HEK293 (cell line): ENCODE data around the gene SHOX.
A peak's percentile ranks its signal among the peaks of the same experiment; 100 is the strongest.

Experiments
- CTCF ChIA-PET: fragments of 350-600 bp; formaldehyde crosslinking; extraction: SDS; loops from one replicate; lab custom pipeline; 2021; ENCODE audit warnings: antibody characterized with exemption; lab: Yijun Ruan, JAX
- POLR2A ChIA-PET: fragments of 300-600 bp; formaldehyde crosslinking; extraction: SDS; loops from one replicate; lab custom pipeline; 2020; ENCODE audit warnings: antibody characterized with exemption, inconsistent platforms; lab: Yijun Ruan, JAX
- H3K27ac ChIP-seq: fragments of 200-500 bp; sonication (Bioruptor generic); 2 replicates; pipeline ENCODE4 v1.5.1; 2014; ENCODE audit warnings: low read depth, low read length, control low read depth, inconsistent platforms; ENCODE audit errors: extremely low read depth
- H3K36me3 ChIP-seq, 2 experiments: fragments of 200-500 bp in 1 of 2; sonication (Bioruptor generic) in 1 of 2; 1 replicate in 1 of 2; 2 replicates in 1 of 2; pipeline ENCODE4 v1.5.1; 2014 to 2017; ENCODE audit warnings: inconsistent platforms in 2 of 2, low read length in 2 of 2; ENCODE audit not compliant: control insufficient read depth in 2 of 2, insufficient read depth in 1 of 2
- H3K4me1 ChIP-seq: fragments of 200-500 bp; sonication (Bioruptor generic); 2 replicates; pipeline ENCODE4 v1.5.1; 2014; ENCODE audit warnings: mild to moderate bottlenecking, low read length, inconsistent platforms; ENCODE audit not compliant: control insufficient read depth, insufficient read depth
- H3K4me3 ChIP-seq: 2 replicates; pipeline ENCODE4 v1.5.1; 2011; ENCODE audit warnings: low read depth, mild to moderate bottlenecking, control low read depth, low read length, moderate library complexity
- H3K9me3 ChIP-seq: fragments of 200-500 bp; sonication (Bioruptor generic); 2 replicates; pipeline ENCODE4 v1.5.1; 2014; ENCODE audit warnings: low read depth, low read length, inconsistent platforms; ENCODE audit not compliant: control insufficient read depth, insufficient read depth
- KLF1 ChIP-seq: fragments of 450-650 bp; formaldehyde crosslinking; IDR thresholded peaks from 2 replicates; pipeline ENCODE4 v1.5.1; 2016; ENCODE audit warnings: missing biosample characterization, missing genetic modification characterization
- ZBTB11 ChIP-seq: fragments of 450-650 bp; formaldehyde crosslinking; conservative IDR thresholded peaks from 2 replicates; pipeline ENCODE4 v1.5.1; 2016; ENCODE audit warnings: low read depth, missing biosample characterization, missing genetic modification characterization
- ZBTB17 ChIP-seq: fragments of 450-650 bp; formaldehyde crosslinking; IDR thresholded peaks from 2 replicates; pipeline ENCODE4 v1.5.1; 2016; ENCODE audit warnings: missing biosample characterization, missing genetic modification characterization
- ZNF169 ChIP-seq: fragments of 450-650 bp; formaldehyde crosslinking; IDR thresholded peaks from 2 replicates; pipeline ENCODE4 v1.5.1; 2016; ENCODE audit warnings: missing biosample characterization, missing genetic modification characterization
- ZNF2 ChIP-seq: fragments of 450-650 bp; formaldehyde crosslinking; IDR thresholded peaks from 2 replicates; pipeline ENCODE4 v1.5.1; 2016; ENCODE audit warnings: missing biosample characterization, missing genetic modification characterization
- ZNF214 ChIP-seq: fragments of 450-650 bp; formaldehyde crosslinking; IDR thresholded peaks from 2 replicates; pipeline ENCODE4 v1.5.1; 2017; ENCODE audit warnings: missing biosample characterization, mild to moderate bottlenecking, missing genetic modification characterization, borderline replicate concordance
- ZNF266 ChIP-seq: fragments of 450-650 bp; formaldehyde crosslinking; IDR thresholded peaks from 2 replicates; pipeline ENCODE4 v1.5.1; 2016; ENCODE audit warnings: missing biosample characterization, missing genetic modification characterization, low read depth
- ZNF366 ChIP-seq: fragments of 450-650 bp; formaldehyde crosslinking; conservative IDR thresholded peaks from 2 replicates; pipeline ENCODE4 v1.5.1; 2016; ENCODE audit warnings: missing biosample characterization, missing genetic modification characterization
- ZNF530 ChIP-seq: fragments of 450-650 bp; formaldehyde crosslinking; IDR thresholded peaks from 2 replicates; pipeline ENCODE4 v1.5.1; 2016; ENCODE audit warnings: low read depth, missing biosample characterization, missing genetic modification characterization
- ZNF645 ChIP-seq: fragments of 450-650 bp; formaldehyde crosslinking; IDR thresholded peaks from 2 replicates; pipeline ENCODE4; 2016; ENCODE audit warnings: missing biosample characterization, missing genetic modification characterization
- TF ChIP-seq, protein P1 (sequence below): fragments of 450-650 bp; formaldehyde crosslinking; IDR thresholded peaks from 2 replicates; pipeline ENCODE4 v1.5.1; 2016; ENCODE audit warnings: missing biosample characterization, missing genetic modification characterization, borderline replicate concordance
- TF ChIP-seq, protein P2 (sequence below): fragments of 450-650 bp; IDR thresholded peaks from 2 replicates; pipeline ENCODE4 v1.5.1; 2018; ENCODE audit warnings: missing biosample characterization, missing genetic modification characterization

The SHOX gene

DNA sequence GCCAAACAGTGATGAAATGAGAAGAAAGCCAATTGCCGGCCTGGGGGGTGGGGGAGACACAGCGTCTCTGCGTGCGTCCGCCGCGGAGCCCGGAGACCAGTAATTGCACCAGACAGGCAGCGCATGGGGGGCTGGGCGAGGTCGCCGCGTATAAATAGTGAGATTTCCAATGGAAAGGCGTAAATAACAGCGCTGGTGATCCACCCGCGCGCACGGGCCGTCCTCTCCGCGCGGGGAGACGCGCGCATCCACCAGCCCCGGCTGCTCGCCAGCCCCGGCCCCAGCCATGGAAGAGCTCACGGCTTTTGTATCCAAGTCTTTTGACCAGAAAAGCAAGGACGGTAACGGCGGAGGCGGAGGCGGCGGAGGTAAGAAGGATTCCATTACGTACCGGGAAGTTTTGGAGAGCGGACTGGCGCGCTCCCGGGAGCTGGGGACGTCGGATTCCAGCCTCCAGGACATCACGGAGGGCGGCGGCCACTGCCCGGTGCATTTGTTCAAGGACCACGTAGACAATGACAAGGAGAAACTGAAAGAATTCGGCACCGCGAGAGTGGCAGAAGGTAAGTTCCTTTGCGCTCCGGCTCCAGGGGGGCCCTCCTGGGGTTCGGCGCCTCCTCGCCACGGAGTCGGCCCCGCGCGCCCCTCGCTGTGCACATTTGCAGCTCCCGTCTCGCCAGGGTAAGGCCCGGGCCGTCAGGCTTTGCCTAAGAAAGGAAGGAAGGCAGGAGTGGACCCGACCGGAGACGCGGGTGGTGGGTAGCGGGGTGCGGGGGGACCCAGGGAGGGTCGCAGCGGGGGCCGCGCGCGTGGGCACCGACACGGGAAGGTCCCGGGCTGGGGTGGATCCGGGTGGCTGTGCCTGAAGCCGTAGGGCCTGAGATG lies at the start of gene SHOX:
TSS of gene SHOX (plus strand) at position 180 of the 885 bp plus-strand sequence. CDS start at position 287, 107 bp downstream.
- ChIA-PET POLR2A (no interaction called here), CTCF (no interaction called here)
- Histone ChIP-seq H3K4me1 (no peaks in the 10 kb centered on the region), H3K9me3 (no peaks in the 10 kb centered on the region), H3K4me3 (no peak within 1 kb of the TSS), H3K27ac (no peak within 1 kb of the TSS), H3K36me3 (no peaks in the 10 kb centered on the region)
- TF ChIP-seq KLF1 (tag by site-specific recombination) (no peak), ZNF2 (no peak), ZNF266 (tag by site-specific recombination) (no peak), ZNF169 (tag by site-specific recombination) (no peak), ZNF214 (tag by site-specific recombination) (no peak), ZBTB11 (no peak), ZNF530 (tag by site-specific recombination) (no peak)
- TF ChIP-seq, protein P1, sequence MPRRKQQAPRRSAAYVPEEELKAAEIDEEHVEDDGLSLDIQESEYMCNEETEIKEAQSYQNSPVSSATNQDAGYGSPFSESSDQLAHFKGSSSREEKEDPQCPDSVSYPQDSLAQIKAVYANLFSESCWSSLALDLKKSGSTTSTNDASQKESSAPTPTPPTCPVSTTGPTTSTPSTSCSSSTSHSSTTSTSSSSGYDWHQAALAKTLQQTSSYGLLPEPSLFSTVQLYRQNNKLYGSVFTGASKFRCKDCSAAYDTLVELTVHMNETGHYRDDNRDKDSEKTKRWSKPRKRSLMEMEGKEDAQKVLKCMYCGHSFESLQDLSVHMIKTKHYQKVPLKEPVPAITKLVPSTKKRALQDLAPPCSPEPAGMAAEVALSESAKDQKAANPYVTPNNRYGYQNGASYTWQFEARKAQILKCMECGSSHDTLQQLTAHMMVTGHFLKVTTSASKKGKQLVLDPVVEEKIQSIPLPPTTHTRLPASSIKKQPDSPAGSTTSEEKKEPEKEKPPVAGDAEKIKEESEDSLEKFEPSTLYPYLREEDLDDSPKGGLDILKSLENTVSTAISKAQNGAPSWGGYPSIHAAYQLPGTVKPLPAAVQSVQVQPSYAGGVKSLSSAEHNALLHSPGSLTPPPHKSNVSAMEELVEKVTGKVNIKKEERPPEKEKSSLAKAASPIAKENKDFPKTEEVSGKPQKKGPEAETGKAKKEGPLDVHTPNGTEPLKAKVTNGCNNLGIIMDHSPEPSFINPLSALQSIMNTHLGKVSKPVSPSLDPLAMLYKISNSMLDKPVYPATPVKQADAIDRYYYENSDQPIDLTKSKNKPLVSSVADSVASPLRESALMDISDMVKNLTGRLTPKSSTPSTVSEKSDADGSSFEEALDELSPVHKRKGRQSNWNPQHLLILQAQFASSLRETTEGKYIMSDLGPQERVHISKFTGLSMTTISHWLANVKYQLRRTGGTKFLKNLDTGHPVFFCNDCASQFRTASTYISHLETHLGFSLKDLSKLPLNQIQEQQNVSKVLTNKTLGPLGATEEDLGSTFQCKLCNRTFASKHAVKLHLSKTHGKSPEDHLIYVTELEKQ, result no peak
- TF ChIP-seq, protein P2, sequence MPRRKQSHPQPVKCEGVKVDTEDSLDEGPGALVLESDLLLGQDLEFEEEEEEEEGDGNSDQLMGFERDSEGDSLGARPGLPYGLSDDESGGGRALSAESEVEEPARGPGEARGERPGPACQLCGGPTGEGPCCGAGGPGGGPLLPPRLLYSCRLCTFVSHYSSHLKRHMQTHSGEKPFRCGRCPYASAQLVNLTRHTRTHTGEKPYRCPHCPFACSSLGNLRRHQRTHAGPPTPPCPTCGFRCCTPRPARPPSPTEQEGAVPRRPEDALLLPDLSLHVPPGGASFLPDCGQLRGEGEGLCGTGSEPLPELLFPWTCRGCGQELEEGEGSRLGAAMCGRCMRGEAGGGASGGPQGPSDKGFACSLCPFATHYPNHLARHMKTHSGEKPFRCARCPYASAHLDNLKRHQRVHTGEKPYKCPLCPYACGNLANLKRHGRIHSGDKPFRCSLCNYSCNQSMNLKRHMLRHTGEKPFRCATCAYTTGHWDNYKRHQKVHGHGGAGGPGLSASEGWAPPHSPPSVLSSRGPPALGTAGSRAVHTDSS (tag by site-specific recombination), result no peak

DNA sequence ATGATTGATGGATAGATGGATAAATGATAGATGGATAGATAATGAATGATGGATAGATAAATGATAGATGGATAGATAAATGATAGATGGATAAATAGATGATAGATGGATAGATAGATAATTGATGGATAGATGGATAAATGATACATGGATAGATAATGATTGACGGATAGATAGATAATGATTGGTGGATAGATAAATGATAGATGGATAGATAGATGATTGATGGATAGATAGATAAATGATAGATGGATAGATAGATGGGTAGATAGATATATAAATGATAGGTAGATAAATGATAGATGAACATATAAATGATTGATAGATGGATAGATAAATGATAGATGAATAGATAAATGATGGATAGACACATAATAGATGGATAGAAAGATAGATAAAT lies 49.5 kb upstream of the SHOX start:
- Histone ChIP-seq H3K36me3 (no peaks in the 10 kb centered on the region), H3K4me3 (no peak overlapping the region), H3K4me1 (no peaks in the 10 kb centered on the region), H3K9me3 (no peaks in the 10 kb centered on the region), H3K27ac (no peak overlapping the region)
- peak; percentile 57 for TF ChIP-seq ZNF366 (tag by site-specific recombination)
- peak; percentile 24; the same call in 1 of the 2 replicates for TF ChIP-seq ZBTB17
- TF ChIP-seq ZNF645 (tag by site-specific recombination), result no peak
- CTCF ChIA-PET, result no interaction called here
- POLR2A ChIA-PET, result no interaction called here
